A549 (cell line): ENCODE results near the gene CCL8. TPM values are rescaled to one million over a fixed set of nuclear protein-coding genes. Genes with fewer than 3 reads are reported as not detected.

ENCODE experiments used
- ATAC-seq, 2 experiments: fragments of 200-7000 bp in 1 of 2; fragments of >200 bp in 1 of 2; cut with Nextera tagmentation in 1 of 2; cut with Tn5 transposase in 1 of 2; 3 replicates each; pipeline versions ENCODE4 v1.8.0 to v1.9.1; 2018 to 2020; ENCODE audit warnings: mild to moderate bottlenecking in 1 of 2, moderate library complexity in 1 of 2
- CTCF ChIA-PET: fragments of 300-600 bp; sonication (Branson Sonifier 250); formaldehyde crosslinking; extraction: SDS; loops from one replicate; lab custom pipeline; 2021; ENCODE audit warnings: antibody characterized with exemption, inconsistent platforms; lab: Yijun Ruan, JAX
- POLR2A ChIA-PET: fragments of 350-600 bp; formaldehyde crosslinking; extraction: SDS; loops from one replicate; lab custom pipeline; 2021; ENCODE audit warnings: antibody characterized with exemption, inconsistent platforms; lab: Yijun Ruan, JAX
- DNase-seq, 2 experiments: peaks; one replicate each; pipeline versions ENCODE4 v3.0.0 to v3.0.0-alpha.2; 2011 to 2016; ENCODE audit warnings: low read depth in 1 of 2, low spot score in 1 of 2
- FAIRE-seq: peaks from 2 replicates; lab custom pipeline; 2011; peaks lifted over from hg19 to GRCh38; lab: Jason Lieb, UNC
- H3K27ac ChIP-seq, 2 experiments: fragments of >200 bp; sonication (Bioruptor Twin); formaldehyde crosslinking; 3 replicates each; pipeline ENCODE4 v1.5.1; 2016 to 2017
- H3K4me1 ChIP-seq: fragments of >200 bp; sonication (Bioruptor Twin); formaldehyde crosslinking; 3 replicates; pipeline ENCODE4 v1.6.1; 2016
- H3K4me2 ChIP-seq: fragments of >200 bp; sonication (Bioruptor Twin); formaldehyde crosslinking; 3 replicates; pipeline ENCODE4 v1.6.1; 2016
- H3K4me3 ChIP-seq: fragments of >200 bp; sonication (Bioruptor Twin); formaldehyde crosslinking; 3 replicates; pipeline ENCODE4 v1.5.1; 2016
- H3K9me3 ChIP-seq: fragments of >200 bp; sonication (Bioruptor Twin); formaldehyde crosslinking; 3 replicates; pipeline ENCODE4 v1.6.1; 2016
- ATOH8 ChIP-seq: fragments of 250-450 bp; sonication (Bioruptor Pico); IDR thresholded peaks from 2 replicates; pipeline ENCODE4 v1.5.0; 2020; ENCODE audit warnings: low read depth, mild to moderate bottlenecking, moderate library complexity
- BCL3 ChIP-seq: fragments of >200 bp; sonication (Bioruptor Twin); formaldehyde crosslinking; IDR thresholded peaks from 3 replicates; pipeline ENCODE4 v1.6.1; 2016
- BHLHE40 ChIP-seq: IDR thresholded peaks from 2 replicates; pipeline ENCODE4 v1.6.1; 2012; ENCODE audit warnings: low read depth, low read length, inconsistent platforms
- E2F6 ChIP-seq: IDR thresholded peaks from 2 replicates; pipeline ENCODE4 v1.6.1; 2012; ENCODE audit warnings: low read depth, borderline replicate concordance
- ELK1 ChIP-seq: fragments of 150-350 bp; IDR thresholded peaks from 2 replicates; pipeline ENCODE4 v1.6.1; 2014; ENCODE audit warnings: low read depth, mild to moderate bottlenecking, low read length
- EP300 ChIP-seq, 2 experiments: fragments of >200 bp; sonication (Bioruptor Twin); formaldehyde crosslinking; IDR thresholded peaks; 2 replicates in 1 of 2; 3 replicates in 1 of 2; pipeline ENCODE4 v1.6.1; 2016 to 2017
- HDAC2 ChIP-seq: fragments of 200-600 bp; sonication (generic); IDR thresholded peaks from 2 replicates; pipeline ENCODE4 v1.6.1; 2016
- HES2 ChIP-seq: fragments of >200 bp; sonication (Bioruptor Twin); formaldehyde crosslinking; IDR thresholded peaks from 2 replicates; pipeline ENCODE4 v1.6.1; 2016
- HEYL ChIP-seq: fragments of 250-450 bp; sonication (Bioruptor Pico); IDR thresholded peaks from 2 replicates; pipeline ENCODE4 v1.8.0; 2021; ENCODE audit warnings: mild to moderate bottlenecking, moderate library complexity
- HMGXB4 ChIP-seq: fragments of 250-450 bp; sonication (Bioruptor Pico); IDR thresholded peaks from 2 replicates; pipeline ENCODE4 v1.5.0; 2021; ENCODE audit warnings: mild to moderate bottlenecking, moderate library complexity, borderline replicate concordance
- HOXA7 ChIP-seq: fragments of 250-450 bp; sonication (Bioruptor Pico); IDR thresholded peaks from 2 replicates; pipeline ENCODE4 v1.5.0; 2020; ENCODE audit warnings: mild to moderate bottlenecking, moderate library complexity
- HOXB13 ChIP-seq: fragments of 250-450 bp; sonication (Bioruptor Pico); IDR thresholded peaks from 2 replicates; pipeline ENCODE4 v1.5.0; 2020; ENCODE audit warnings: low read depth, mild to moderate bottlenecking, moderate library complexity
- HOXB5 ChIP-seq: fragments of 250-450 bp; sonication (Bioruptor Pico); IDR thresholded peaks from 2 replicates; pipeline ENCODE4 v1.5.0; 2020; ENCODE audit warnings: mild to moderate bottlenecking, moderate library complexity
- KDM5A ChIP-seq: fragments of 200-600 bp; sonication (generic); IDR thresholded peaks from 2 replicates; pipeline ENCODE4 v1.6.1; 2016; ENCODE audit warnings: antibody characterized with exemption, mild to moderate bottlenecking
- MAFK ChIP-seq: fragments of 450-650 bp; IDR thresholded peaks from 2 replicates; pipeline ENCODE4 v1.6.1; 2014; ENCODE audit not compliant: partially characterized antibody
- MAX ChIP-seq: IDR thresholded peaks from 2 replicates; pipeline ENCODE4 v1.6.1; 2012
- MYC ChIP-seq: IDR thresholded peaks from 2 replicates; pipeline ENCODE4 v1.6.1; 2012; ENCODE audit warnings: mild to moderate bottlenecking, inconsistent platforms, low read length, improper control_type of control experiment, borderline replicate concordance
- NFE2L2 ChIP-seq: fragments of 150-350 bp; conservative IDR thresholded peaks from 2 replicates; pipeline ENCODE4 v1.6.1; 2014; ENCODE audit warnings: low read length
- POLR2A ChIP-seq: IDR thresholded peaks from 2 replicates; pipeline ENCODE4 v1.6.1; 2012; ENCODE audit warnings: mild to moderate bottlenecking, low read length
- RAD21 ChIP-seq, 2 experiments: fragments of >200 bp in 1 of 2; sonication (Bioruptor Twin) in 1 of 2; formaldehyde crosslinking in 1 of 2; IDR thresholded peaks in 1 of 2; conservative IDR thresholded peaks in 1 of 2; 2 replicates in 1 of 2; 3 replicates in 1 of 2; pipeline ENCODE4 v1.6.1; 2012 to 2018; ENCODE audit warnings: inconsistent platforms in 1 of 2
- RARB ChIP-seq: fragments of 250-450 bp; sonication (Bioruptor Pico); IDR thresholded peaks from 2 replicates; pipeline ENCODE4 v1.8.0; 2021; ENCODE audit warnings: mild to moderate bottlenecking, moderate library complexity
- RCOR1 ChIP-seq: fragments of 150-350 bp; IDR thresholded peaks from 2 replicates; pipeline ENCODE4 v1.6.1; 2014; ENCODE audit warnings: antibody characterized with exemption, low read length, low read depth
- REST ChIP-seq: fragments of 200-600 bp; sonication (generic); IDR thresholded peaks from 2 replicates; pipeline ENCODE4 v1.6.1; 2016; ENCODE audit warnings: antibody characterized with exemption, mild to moderate bottlenecking, moderate library complexity
- RFX5 ChIP-seq: fragments of 450-650 bp; IDR thresholded peaks from 2 replicates; pipeline ENCODE4 v1.7.1; 2014; ENCODE audit warnings: antibody characterized with exemption, mild to moderate bottlenecking, moderate library complexity
- SREBF2 ChIP-seq: fragments of 450-650 bp; IDR thresholded peaks from 2 replicates; pipeline ENCODE4 v1.6.1; 2014; ENCODE audit warnings: mild to moderate bottlenecking, moderate library complexity
- ZFP36 ChIP-seq: fragments of 450-650 bp; IDR thresholded peaks from 2 replicates; pipeline ENCODE4 v1.6.1; 2014; ENCODE audit warnings: borderline replicate concordance; ENCODE audit not compliant: partially characterized antibody
- WGBS: methylation state at CpG from one replicate; pipeline ENCODE4 v1.1.6; 2017; ENCODE audit errors: missing lambda C conversion rate; 5-methylcytosine and 5-hydroxymethylcytosine counted together
- polyA plus RNA-seq, 4 experiments: library from polyadenylated mRNA; depleted of rRNA in 3 of 4; stranded (reverse); fragments of >200 nt; fragmentation: RNase III in 1 of 4; extraction: RNeasy Plus Mini Kit Qiagen cat#74134 plus additional on column Dnase treatment in 1 of 4; gene quantifications; 2 replicates in 3 of 4; 3 replicates in 1 of 4; pipeline ENCODE4 v1.2.3, GENCODE V29; 2011 to 2017

Gene CCL8
- polyA plus RNA-seq, 2 of the 4 experiments (the other 2 are of a cell fraction), result not detected

- Histone ChIP-seq H3K27ac (no peak overlapping the region), H3K4me1 (no peaks in the 10 kb centered on the region), H3K9me3 (no peaks in the 10 kb centered on the region), H3K4me3 (no peak overlapping the region), H3K4me2 (no peak overlapping the region)
- no peak for TF ChIP-seq SREBF2
- no peak for TF ChIP-seq BHLHE40
- TF ChIP-seq RAD21 (conservative IDR thresholded peaks at IDR 0.05 in 1 of 2, IDR thresholded peaks at IDR 0.05 in 1 of 2), result no peak
- no peak for TF ChIP-seq RFX5
- no peak for TF ChIP-seq ATOH8 (CRISPR knock-in tag)
- TF ChIP-seq MAX, result no peak
- no peak for TF ChIP-seq ELK1
- TF ChIP-seq E2F6, result no peak
- TF ChIP-seq HOXB13, result no peak
- no peak for TF ChIP-seq ZFP36
- no peak for ATAC-seq
- FAIRE-seq, result no peak
- CTCF ChIA-PET, result interaction anchor here (0.6 to 18.3 kb wide), 4 partner anchors 10 to 587 kb away, joined by 3 to 571 read pairs (median 7); no protein-coding TSS in a partner anchor
- DNase-seq, result no peak
- WGBS, result 9% methylated on average over 4 of the region's 4 CpGs
- POLR2A ChIA-PET, result no interaction called here
Observed at GRCh38 chr17:34366529-34367107, 47.4 kb downstream of the CCL8 start.

- FAIRE-seq, result no peak
- no peak overlapping the region for H3K27ac ChIP-seq
Observed at GRCh38 chr17:34367486-34368195, 48.4 kb downstream of the CCL8 start.

More at GRCh38 chr17:34367486-34368195, 48.4 kb downstream of the CCL8 start:
- 26% methylated on average over 9 of the region's 9 CpGs for WGBS
- ChIA-PET CTCF (interaction anchor here (0.6 to 18.3 kb wide), 7 partner anchors 9 to 588 kb away, joined by 3 to 571 read pairs (median 6); partner anchors contain the start of gene CCL13), POLR2A (no interaction called here)
- DNase-seq (no peak), ATAC-seq (no peak)
- TF ChIP-seq HES2 (no peak), HOXA7 (CRISPR knock-in tag) (no peak), MYC (no peak), MAFK (no peak), REST (no peak), RARB (CRISPR knock-in tag) (no peak), RCOR1 (no peak), HDAC2 (no peak), KDM5A (no peak), RFX5 (no peak), HOXB5 (no peak), POLR2A (no peak), NFE2L2 (no peak), HEYL (CRISPR knock-in tag) (no peak), MAX (no peak), BCL3 (no peak), HMGXB4 (CRISPR knock-in tag) (no peak), EP300 (IDR thresholded peaks at IDR 0.05) (no peak), HOXB13 (no peak)
- Histone ChIP-seq H3K4me1 (no peaks in the 10 kb centered on the region), H3K4me2 (no peak overlapping the region), H3K9me3 (no peaks in the 10 kb centered on the region), H3K4me3 (no peak overlapping the region)
